ENCODE data around the gene DND1.
A peak's percentile ranks its signal among the peaks of the same experiment; 100 is the strongest.
"Not testable (repeated sequence)": the region's sequence is repeated elsewhere in the genome, so short reads cannot be mapped to it uniquely, and the experiment has no call there.

Gene DND1

GRCh38 chr5:140671035-140671434, 2.3 kb downstream of the DND1 start:
- H3K27me3 ChIP-seq (ENCODE audit: control insufficient read depth in 1 of 2, insufficient read depth in 2 of 2, low read length in 2 of 2); H3K27ac ChIP-seq (ENCODE audit: low read depth, low read length); H3K4me1 ChIP-seq (ENCODE audit: insufficient read depth, low read length); H3K4me3 ChIP-seq (ENCODE audit: low read depth in 1 of 2, low read length in 2 of 2); H3K9me3 ChIP-seq (ENCODE audit: low read length); H3K9ac ChIP-seq (ENCODE audit: low read length): not testable (repeated sequence)
- peaks cover 48% of the 10 kb centered on the region for H3K36me3 ChIP-seq (ENCODE audit: insufficient read depth, low read length)

GRCh38 chr5:140664359-140665119, 8.8 kb downstream of the DND1 start, which contains the start of gene WDR55:
Gene WDR55 (plus strand): TSS chr5:140664904. CDS start chr5:140664913, 9 bp downstream.
- H3K27ac ChIP-seq (ENCODE audit: low read depth, low read length) = peak within 1 kb of the TSS; percentile 95
- peaks cover 58% of the 10 kb centered on the region for H3K36me3 ChIP-seq (ENCODE audit: insufficient read depth, low read length)
- no peaks in the 10 kb centered on the region for H3K9me3 ChIP-seq (ENCODE audit: low read length)
- H3K27me3 ChIP-seq (ENCODE audit: control insufficient read depth in 1 of 2, insufficient read depth in 2 of 2, low read length in 2 of 2) = no peaks in the 10 kb centered on the region
- H3K9ac ChIP-seq (ENCODE audit: low read length) = peak within 1 kb of the TSS; percentile 57
- H3K4me1 ChIP-seq (ENCODE audit: insufficient read depth, low read length) = peaks cover 14% of the 10 kb centered on the region
- H3K4me3 ChIP-seq (ENCODE audit: low read depth in 1 of 2, low read length in 2 of 2) = peak within 1 kb of the TSS; percentile 82 to 87

- Histone ChIP-seq H3K9me3 (ENCODE audit: low read length) (no peaks in the 10 kb centered on the region), H3K4me3 (ENCODE audit: low read depth in 1 of 2, low read length in 2 of 2) (peak overlapping the region; percentile 82 to 87), H3K9ac (ENCODE audit: low read length) (peak overlapping the region; percentile 57), H3K27me3 (ENCODE audit: control insufficient read depth in 1 of 2, insufficient read depth in 2 of 2, low read length in 2 of 2) (no peaks in the 10 kb centered on the region), H3K36me3 (ENCODE audit: insufficient read depth, low read length) (peaks cover 58% of the 10 kb centered on the region), H3K27ac (ENCODE audit: low read depth, low read length) (peak overlapping the region; percentile 95), H3K4me1 (ENCODE audit: insufficient read depth, low read length) (peaks cover 14% of the 10 kb centered on the region)
Measured at GRCh38 chr5:140664030-140664358, 9.4 kb downstream of the DND1 start.

- not testable (repeated sequence) for H3K27ac ChIP-seq (ENCODE audit: low read depth, low read length); H3K9ac ChIP-seq (ENCODE audit: low read length); H3K27me3 ChIP-seq (ENCODE audit: control insufficient read depth in 1 of 2, insufficient read depth in 2 of 2, low read length in 2 of 2); H3K4me3 ChIP-seq (ENCODE audit: low read depth in 1 of 2, low read length in 2 of 2); H3K9me3 ChIP-seq (ENCODE audit: low read length); H3K4me1 ChIP-seq (ENCODE audit: insufficient read depth, low read length)
- peaks cover 69% of the 10 kb centered on the region for H3K36me3 ChIP-seq (ENCODE audit: insufficient read depth, low read length)
Measured at GRCh38 chr5:140660371-140660770, 13.0 kb downstream of the DND1 start.

GRCh38 chr5:140658870-140659269, 14.5 kb downstream of the DND1 start:
- Histone ChIP-seq H3K27me3 (ENCODE audit: control insufficient read depth in 1 of 2, insufficient read depth in 2 of 2, low read length in 2 of 2) (no peaks in the 10 kb centered on the region), H3K4me3 (ENCODE audit: low read depth in 1 of 2, low read length in 2 of 2) (no peak overlapping the region), H3K9me3 (ENCODE audit: low read length) (no peaks in the 10 kb centered on the region), H3K4me1 (ENCODE audit: insufficient read depth, low read length) (no peaks in the 10 kb centered on the region), H3K36me3 (ENCODE audit: insufficient read depth, low read length) (peaks cover 84% of the 10 kb centered on the region), H3K9ac (ENCODE audit: low read length) (no peak overlapping the region), H3K27ac (ENCODE audit: low read depth, low read length) (no peak overlapping the region)

GRCh38 chr5:140647042-140647419, 26.3 kb downstream of the DND1 start:
- Histone ChIP-seq H3K4me3 (ENCODE audit: low read depth in 1 of 2, low read length in 2 of 2) (peak overlapping the region; percentile 73 to 83), H3K36me3 (ENCODE audit: insufficient read depth, low read length) (peaks cover 55% of the 10 kb centered on the region), H3K27ac (ENCODE audit: low read depth, low read length) (peak overlapping the region; percentile 67), H3K9me3 (ENCODE audit: low read length) (no peaks in the 10 kb centered on the region), H3K4me1 (ENCODE audit: insufficient read depth, low read length) (peaks cover 12% of the 10 kb centered on the region), H3K9ac (ENCODE audit: low read length) (peak overlapping the region; percentile 77), H3K27me3 (ENCODE audit: control insufficient read depth in 1 of 2, insufficient read depth in 2 of 2, low read length in 2 of 2) (no peaks in the 10 kb centered on the region)

- H3K4me3 ChIP-seq (ENCODE audit: low read depth in 1 of 2, low read length in 2 of 2) = no peak overlapping the region
Measured at GRCh38 chr5:140642718-140643117, 30.7 kb downstream of the DND1 start.

GRCh38 chr5:140641716-140642115, 31.7 kb downstream of the DND1 start:
- H3K9me3 ChIP-seq (ENCODE audit: low read length) = no peaks in the 10 kb centered on the region
- H3K4me1 ChIP-seq (ENCODE audit: insufficient read depth, low read length) = peaks cover 15% of the 10 kb centered on the region
- no peak overlapping the region for H3K27ac ChIP-seq (ENCODE audit: low read depth, low read length)
- no peaks in the 10 kb centered on the region for H3K27me3 ChIP-seq (ENCODE audit: control insufficient read depth in 1 of 2, insufficient read depth in 2 of 2, low read length in 2 of 2)
- H3K36me3 ChIP-seq (ENCODE audit: insufficient read depth, low read length) = peaks cover 32% of the 10 kb centered on the region
- H3K4me3 ChIP-seq (ENCODE audit: low read depth in 1 of 2, low read length in 2 of 2) = no peak overlapping the region
- H3K9ac ChIP-seq (ENCODE audit: low read length) = no peak overlapping the region

More at GRCh38 chr5:140642718-140643117, 30.7 kb downstream of the DND1 start:
- no peaks in the 10 kb centered on the region for H3K27me3 ChIP-seq (ENCODE audit: control insufficient read depth in 1 of 2, insufficient read depth in 2 of 2, low read length in 2 of 2)
- no peaks in the 10 kb centered on the region for H3K9me3 ChIP-seq (ENCODE audit: low read length)
- no peak overlapping the region for H3K27ac ChIP-seq (ENCODE audit: low read depth, low read length)
- H3K4me1 ChIP-seq (ENCODE audit: insufficient read depth, low read length) = peaks cover 17% of the 10 kb centered on the region
- no peak overlapping the region for H3K9ac ChIP-seq (ENCODE audit: low read length)
- H3K36me3 ChIP-seq (ENCODE audit: insufficient read depth, low read length) = peaks cover 32% of the 10 kb centered on the region

GRCh38 chr5:140639148-140639981, 34.0 kb downstream of the DND1 start, which contains the start of gene TMCO6:
Gene TMCO6 (plus strand): TSS chr5:140639451. CDS start chr5:140639528, 77 bp downstream.
- H3K4me3 ChIP-seq (ENCODE audit: low read depth in 1 of 2, low read length in 2 of 2) = peak within 1 kb of the TSS; percentile 67 to 71

GRCh38 chr5:140638898-140639147, 34.6 kb downstream of the DND1 start:
- peak overlapping the region; percentile 67 to 71 for H3K4me3 ChIP-seq (ENCODE audit: low read depth in 1 of 2, low read length in 2 of 2)
- peak overlapping the region; percentile 95 for H3K27ac ChIP-seq (ENCODE audit: low read depth, low read length)
- peaks cover 16% of the 10 kb centered on the region for H3K36me3 ChIP-seq (ENCODE audit: insufficient read depth, low read length)
- H3K9ac ChIP-seq (ENCODE audit: low read length); H3K9me3 ChIP-seq (ENCODE audit: low read length); H3K4me1 ChIP-seq (ENCODE audit: insufficient read depth, low read length); H3K27me3 ChIP-seq (ENCODE audit: control insufficient read depth in 1 of 2, insufficient read depth in 2 of 2, low read length in 2 of 2): not testable (repeated sequence)

More at GRCh38 chr5:140639148-140639981, 34.0 kb downstream of the DND1 start, which contains the start of gene TMCO6:
- Histone ChIP-seq H3K27me3 (ENCODE audit: control insufficient read depth in 1 of 2, insufficient read depth in 2 of 2, low read length in 2 of 2) (no peaks in the 10 kb centered on the region), H3K9ac (ENCODE audit: low read length) (peak within 1 kb of the TSS; percentile 15), H3K27ac (ENCODE audit: low read depth, low read length) (peak within 1 kb of the TSS; percentile 95), H3K36me3 (ENCODE audit: insufficient read depth, low read length) (peaks cover 21% of the 10 kb centered on the region), H3K9me3 (ENCODE audit: low read length) (no peaks in the 10 kb centered on the region), H3K4me1 (ENCODE audit: insufficient read depth, low read length) (peaks cover 5% of the 10 kb centered on the region)

- H3K4me1 ChIP-seq (ENCODE audit: insufficient read depth, low read length) = peaks cover 10% of the 10 kb centered on the region
- H3K27ac ChIP-seq (ENCODE audit: low read depth, low read length) = no peak overlapping the region
Measured at GRCh38 chr5:140637371-140638100, 35.8 kb downstream of the DND1 start.

More at GRCh38 chr5:140637371-140638100, 35.8 kb downstream of the DND1 start:
- no peak overlapping the region for H3K9ac ChIP-seq (ENCODE audit: low read length)
- H3K9me3 ChIP-seq (ENCODE audit: low read length) = no peaks in the 10 kb centered on the region
- H3K36me3 ChIP-seq (ENCODE audit: insufficient read depth, low read length) = peaks cover 7% of the 10 kb centered on the region
- no peak overlapping the region for H3K4me3 ChIP-seq (ENCODE audit: low read depth in 1 of 2, low read length in 2 of 2)
- H3K27me3 ChIP-seq (ENCODE audit: control insufficient read depth in 1 of 2, insufficient read depth in 2 of 2, low read length in 2 of 2) = no peaks in the 10 kb centered on the region
